GM18505 (cell line): ENCODE data around the gene FOSB.

ENCODE experiments used
- ATAC-seq: cut with Tn5 transposase; IDR thresholded peaks from one replicate; pipeline ENCODE4 v1.9.1; 2021; ENCODE audit not compliant: unreplicated experiment
- POLR2A ChIP-seq: IDR thresholded peaks from 4 replicates; pipeline ENCODE4 v1.6.1; 2011; ENCODE audit warnings: borderline replicate concordance; ENCODE audit not compliant: insufficient read depth, insufficient read length; ENCODE audit errors: extremely low read depth

FOSB gene

GRCh38 chr19:45474606-45475521, 7.1 kb downstream of the FOSB start:
- no peak for ATAC-seq
- TF ChIP-seq POLR2A: no peak

GRCh38 chr19:45475537-45476291, 7.9 kb downstream of the FOSB start:
- no peak for ATAC-seq
- no peak for TF ChIP-seq POLR2A

GRCh38 chr19:45476304-45476703, 8.5 kb downstream of the FOSB start:
- TF ChIP-seq POLR2A: no peak
- no peak for ATAC-seq

GRCh38 chr19:45477186-45477585, 9.4 kb downstream of the FOSB start:
- no peak for ATAC-seq
- TF ChIP-seq POLR2A: no peak

GRCh38 chr19:45477713-45478453, 10.1 kb downstream of the FOSB start:
- peak; percentile 11 for ATAC-seq

GRCh38 chr19:45478454-45479238, 10.8 kb downstream of the FOSB start:
- TF ChIP-seq POLR2A: peak; percentile 64
- ATAC-seq: peak; percentile 59

More at GRCh38 chr19:45477713-45478453, 10.1 kb downstream of the FOSB start:
- no peak for TF ChIP-seq POLR2A

GRCh38 chr19:45483033-45483432, 15.2 kb downstream of the FOSB start:
- TF ChIP-seq POLR2A: no peak
- ATAC-seq: no peak

- no peak for ATAC-seq
These were observed 16.6 kb downstream of the FOSB start for GRCh38 chr19:45484273-45484945.

GRCh38 chr19:45485305-45486077, 17.7 kb downstream of the FOSB start:
- ATAC-seq: peak; percentile 85
- TF ChIP-seq POLR2A: no peak

More at GRCh38 chr19:45484273-45484945, 16.6 kb downstream of the FOSB start:
- TF ChIP-seq POLR2A: no peak

GRCh38 chr19:45488708-45489107, 20.9 kb downstream of the FOSB start:
- TF ChIP-seq POLR2A: no peak
- no peak for ATAC-seq

GRCh38 chr19:45489216-45489855, 21.5 kb downstream of the FOSB start:
- TF ChIP-seq POLR2A: no peak
- ATAC-seq: no peak
